Stimulated activated CD8-positive, alpha-beta memory T cell treated with anti-CD3 and anti-CD28 coated beads, Interleukin-4, amount 100 ng/mL, for 24 hours (primary cell): Measurements from ENCODE around the gene TRPM1.

Source experiments
- DNase-seq: peaks from one replicate; pipeline ENCODE4 v3.0.0-alpha.2; 2020; ENCODE audit warnings: low read depth

The TRPM1 gene

GRCh38 chr15:31101262-31102038 is at the start of gene TRPM1:
Gene TRPM1, minus strand, starts transcription at chr15:31101725. Its CDS starts 20,370 bp downstream, at chr15:31081355.
- no peak for DNase-seq

GRCh38 chr15:31150732-31151231 is 49.3 kb upstream of the TRPM1 start:
- DNase-seq: no peak

GRCh38 chr15:31149987-31150386 is 48.5 kb upstream of the TRPM1 start:
- no peak for DNase-seq

DNA sequence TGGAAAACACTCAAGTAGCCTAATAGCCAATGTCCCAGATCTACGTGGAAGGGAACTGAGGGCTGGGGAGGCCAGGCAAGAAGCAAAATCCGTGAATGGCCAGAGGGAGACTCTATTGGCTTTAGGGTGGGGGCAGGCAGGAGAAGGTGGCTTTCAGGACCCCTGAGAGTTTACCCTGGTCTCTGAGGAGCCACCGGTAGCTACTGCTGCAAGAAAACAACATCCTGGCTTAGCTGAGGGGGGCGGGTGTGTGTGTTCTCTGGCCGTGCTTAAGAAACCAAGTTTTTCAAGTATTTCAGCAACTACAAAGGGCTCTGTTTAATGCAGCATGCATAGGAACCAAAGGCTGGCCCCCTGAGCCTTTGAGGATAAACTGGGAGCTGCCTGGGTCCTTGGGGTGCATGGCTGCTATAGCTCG is 47.6 kb upstream of the TRPM1 start:
- DNase-seq: no peak

DNA sequence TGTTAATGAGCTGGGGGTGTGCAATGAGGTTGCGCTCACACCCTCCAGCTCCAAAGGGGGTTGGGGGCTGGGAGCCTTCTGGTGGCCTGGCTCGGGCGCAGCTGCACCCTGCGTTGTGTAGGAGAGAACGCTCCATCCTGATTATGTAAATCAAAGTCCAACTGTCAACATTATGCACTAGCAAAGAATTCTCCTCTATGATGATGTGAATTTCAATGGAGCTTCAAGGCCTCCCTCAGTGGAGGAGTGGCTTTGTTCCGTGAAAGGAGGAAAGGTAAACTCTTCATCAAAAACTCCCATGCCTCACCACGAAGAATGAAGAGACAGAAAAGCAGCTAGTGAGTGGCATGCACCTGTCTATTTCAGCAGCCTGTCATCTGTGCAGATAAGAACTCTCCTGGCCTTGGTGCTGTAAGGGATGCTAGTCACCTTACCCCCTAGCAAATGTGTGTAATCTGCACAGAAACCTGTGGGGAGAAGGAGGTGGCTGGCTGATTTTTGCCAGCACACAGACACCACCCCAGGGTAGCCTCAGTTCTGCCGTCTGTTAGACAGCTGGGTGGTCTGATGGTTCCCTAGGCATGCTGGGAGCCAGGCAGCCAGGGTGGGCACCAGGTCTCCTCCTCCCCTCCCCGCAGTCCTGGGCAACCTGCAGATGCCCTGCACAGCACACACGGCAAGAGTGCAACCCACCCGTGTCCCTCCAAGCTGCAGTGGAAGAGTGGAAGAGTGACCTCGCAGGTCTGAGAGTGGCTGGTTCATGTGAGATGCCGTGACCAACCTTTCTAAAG is 47.0 kb upstream of the TRPM1 start:
- DNase-seq: no peak

- DNase-seq: no peak
These were observed 46.4 kb upstream of the TRPM1 start for GRCh38 chr15:31147944-31148296.

GRCh38 chr15:31147456-31147855 is 45.9 kb upstream of the TRPM1 start:
- no peak for DNase-seq

DNA sequence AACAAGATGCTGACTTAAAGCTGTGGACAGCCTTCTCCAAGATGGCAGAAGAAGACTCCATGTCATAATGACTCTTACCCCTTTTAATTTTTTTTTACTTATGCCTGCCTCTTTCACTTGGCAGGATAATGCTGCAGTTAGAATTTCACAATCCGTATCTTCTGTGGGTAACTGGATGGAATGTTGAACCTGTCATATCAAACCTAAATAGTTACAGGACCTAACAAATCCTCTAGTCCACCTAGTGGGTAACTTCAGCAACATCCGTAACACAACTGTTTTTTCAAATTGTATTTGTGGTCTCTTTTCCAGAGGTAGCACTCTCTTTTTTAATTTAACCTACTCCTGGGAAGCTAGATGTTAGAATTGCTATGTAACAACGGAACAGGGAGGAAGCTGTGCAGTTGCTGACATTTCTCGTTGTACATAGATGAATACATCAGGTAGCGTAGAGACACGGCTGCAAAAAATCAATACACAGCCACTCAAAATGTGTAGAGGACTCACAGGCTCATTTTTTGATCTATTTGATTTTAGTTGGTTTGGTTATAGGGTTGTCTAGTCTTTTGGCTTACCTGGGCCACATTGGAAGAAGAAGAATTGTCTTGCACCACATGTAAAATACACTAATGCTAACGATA is 43.9 kb upstream of the TRPM1 start:
- no peak for DNase-seq

- DNase-seq: no peak
These were observed 40.3 kb upstream of the TRPM1 start for GRCh38 chr15:31141792-31142191.

DNA sequence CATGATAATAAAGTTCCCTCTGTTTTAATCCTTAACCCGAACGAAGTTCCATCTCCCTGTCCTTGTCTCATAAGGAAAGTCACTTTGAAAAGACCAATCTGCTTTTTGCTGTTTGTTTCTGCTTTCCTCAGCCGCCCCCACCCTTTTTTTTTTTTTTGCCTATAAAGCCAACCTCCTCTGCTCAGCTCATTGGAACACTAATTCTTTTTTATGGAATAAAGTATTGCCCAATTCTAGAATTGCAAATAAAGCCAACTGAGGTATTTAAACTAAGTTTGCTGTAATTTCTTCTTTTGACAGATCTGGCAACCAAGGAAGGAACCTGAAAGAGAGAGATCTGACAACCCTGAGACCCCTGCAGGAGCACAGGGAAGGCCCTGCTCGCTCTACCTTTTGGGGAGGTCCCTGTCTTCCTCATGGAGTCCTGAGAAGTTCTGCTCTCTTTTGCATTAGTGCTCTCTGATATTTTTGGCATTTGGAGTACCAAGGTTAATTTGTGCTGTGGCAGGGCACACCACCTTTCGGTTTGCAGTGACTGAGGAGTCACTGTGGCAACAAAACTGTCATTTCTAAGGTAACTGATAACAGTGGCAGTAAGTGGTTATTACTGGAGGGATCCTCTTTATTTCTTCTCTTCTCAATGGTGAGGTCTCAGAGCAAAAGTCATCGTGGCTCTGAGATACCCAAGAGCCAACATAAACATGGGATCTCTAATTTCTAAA is 35.2 kb upstream of the TRPM1 start:
- DNase-seq: no peak

DNA sequence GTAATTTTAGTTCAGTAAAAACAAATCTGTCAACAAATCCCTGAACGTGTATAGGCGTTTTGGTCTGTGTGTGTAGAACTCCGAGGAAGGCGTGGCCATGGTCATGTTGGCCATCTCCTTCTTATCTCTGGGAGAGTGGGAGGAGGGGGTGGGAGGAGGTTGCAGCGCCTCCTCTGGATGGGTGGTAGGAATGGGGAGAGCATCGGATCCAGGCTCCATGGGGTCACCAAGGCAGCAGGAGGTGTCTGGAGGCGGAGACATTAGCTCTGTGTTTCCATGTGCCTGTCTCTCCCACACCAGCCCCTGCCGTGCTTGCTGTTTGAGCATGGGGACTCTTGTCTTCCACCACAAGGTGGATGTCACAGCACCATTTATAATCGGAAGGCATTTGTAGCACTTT is 34.5 kb upstream of the TRPM1 start:
- no peak for DNase-seq

DNA sequence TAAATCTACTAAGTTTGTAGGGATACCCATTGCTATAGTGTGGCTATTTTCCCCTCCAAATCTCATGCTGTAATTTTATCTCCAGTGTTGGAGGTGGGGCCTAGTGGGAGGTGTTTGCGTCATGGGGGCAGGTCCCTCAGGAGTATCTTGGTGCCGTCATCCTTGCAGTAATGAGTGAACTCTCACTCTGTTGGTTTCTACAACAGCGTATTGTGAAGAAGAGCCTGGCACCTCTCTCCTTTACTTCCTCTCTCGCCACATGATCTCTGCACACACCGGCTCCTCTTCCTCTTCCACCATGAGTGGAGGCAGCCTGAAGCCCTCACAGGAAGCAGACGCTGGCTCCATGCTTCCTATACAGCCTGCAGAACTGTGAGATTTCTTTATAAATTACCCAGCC is 34.0 kb upstream of the TRPM1 start:
- DNase-seq: no peak

DNA sequence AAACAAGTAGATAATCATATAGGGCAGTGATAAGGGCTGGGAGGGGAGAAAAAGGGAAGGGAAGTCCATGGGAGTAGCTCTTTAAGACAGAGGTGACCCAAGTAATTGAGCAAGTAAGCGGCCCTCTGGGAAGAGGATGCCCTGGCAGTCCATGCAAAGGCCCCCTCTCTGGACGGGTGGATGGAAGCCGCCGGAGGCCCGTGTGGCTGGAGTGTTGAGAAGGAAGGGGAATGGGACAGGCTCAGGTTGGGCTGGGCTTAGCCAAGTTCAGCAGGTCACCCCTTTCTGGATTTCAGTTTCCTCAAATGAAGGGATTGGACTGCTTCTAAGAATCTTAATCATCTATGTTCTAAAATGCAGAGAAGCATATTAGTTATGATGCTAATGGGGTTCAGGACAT is 32.4 kb upstream of the TRPM1 start:
- no peak for DNase-seq

- no peak for DNase-seq
These were observed 30.4 kb upstream of the TRPM1 start for GRCh38 chr15:31131853-31132375.

GRCh38 chr15:31130576-31131237 is 29.2 kb upstream of the TRPM1 start:
- no peak for DNase-seq

- DNase-seq: no peak
These were observed 28.3 kb upstream of the TRPM1 start for GRCh38 chr15:31129769-31130303.

- DNase-seq: peak; percentile 73
These were observed 27.6 kb upstream of the TRPM1 start for GRCh38 chr15:31128919-31129768.

DNA sequence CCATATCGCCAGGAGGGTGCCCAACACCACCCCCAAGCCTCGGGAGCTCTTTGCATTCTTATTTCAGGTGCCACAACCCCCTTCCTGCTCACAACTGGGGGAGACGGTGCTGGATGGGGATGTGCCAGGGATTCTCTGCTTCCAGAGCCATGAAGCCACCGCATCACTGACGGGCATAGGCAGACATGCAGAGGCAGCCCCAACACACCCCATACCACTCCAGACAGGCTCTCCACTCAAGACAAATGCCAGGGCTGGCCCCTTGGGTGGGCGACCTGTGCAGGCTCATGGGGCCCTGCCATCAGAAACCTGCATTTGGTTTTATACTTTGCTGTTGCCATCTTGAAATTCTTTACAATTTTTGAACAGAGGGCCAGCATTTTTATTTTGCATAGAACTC is 27.0 kb upstream of the TRPM1 start:
- DNase-seq: no peak

GRCh38 chr15:31127596-31128261 is 26.2 kb upstream of the TRPM1 start:
- DNase-seq: no peak

GRCh38 chr15:31125061-31125460 is 23.5 kb upstream of the TRPM1 start:
- no peak for DNase-seq
